Measurements from ENCODE around the gene AKAP13.

DNA sequence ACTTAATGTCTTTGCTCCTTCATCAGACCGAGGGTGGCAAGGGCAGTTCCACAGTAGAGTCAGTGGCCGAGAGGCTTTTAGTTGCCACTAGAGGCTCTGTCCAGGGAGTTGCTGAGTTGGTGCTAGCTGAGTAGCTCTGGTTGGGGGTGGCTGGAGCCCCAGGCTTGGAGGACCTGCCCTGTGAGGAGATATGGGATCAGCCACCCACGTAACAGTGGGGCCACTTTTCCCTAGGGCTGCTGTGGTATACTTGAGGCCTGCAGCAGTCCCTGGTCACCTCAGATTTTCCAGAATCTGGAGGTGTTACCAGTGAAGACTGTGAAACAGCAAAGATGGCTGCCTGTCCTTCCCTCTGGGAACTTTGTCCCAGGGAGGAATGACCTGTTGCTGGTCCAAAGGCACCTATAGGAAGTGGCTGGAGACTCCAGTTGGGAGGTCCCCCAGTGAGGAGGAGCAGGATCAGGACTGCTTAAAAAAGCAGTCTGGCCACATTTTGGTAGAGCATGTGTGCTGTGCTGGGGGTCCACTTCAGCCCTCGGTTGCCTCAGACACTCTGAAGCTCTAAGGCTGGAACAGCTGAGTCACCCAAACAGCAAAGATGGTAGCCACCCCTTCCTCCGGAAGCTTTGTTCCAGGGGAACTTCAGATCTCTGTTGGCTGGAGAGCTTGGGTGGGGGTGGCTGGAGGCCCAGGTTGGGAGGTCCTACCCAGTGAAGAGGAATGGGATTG is 72.9 kb downstream of the AKAP13 start:
- TF ChIP-seq, protein P1, sequence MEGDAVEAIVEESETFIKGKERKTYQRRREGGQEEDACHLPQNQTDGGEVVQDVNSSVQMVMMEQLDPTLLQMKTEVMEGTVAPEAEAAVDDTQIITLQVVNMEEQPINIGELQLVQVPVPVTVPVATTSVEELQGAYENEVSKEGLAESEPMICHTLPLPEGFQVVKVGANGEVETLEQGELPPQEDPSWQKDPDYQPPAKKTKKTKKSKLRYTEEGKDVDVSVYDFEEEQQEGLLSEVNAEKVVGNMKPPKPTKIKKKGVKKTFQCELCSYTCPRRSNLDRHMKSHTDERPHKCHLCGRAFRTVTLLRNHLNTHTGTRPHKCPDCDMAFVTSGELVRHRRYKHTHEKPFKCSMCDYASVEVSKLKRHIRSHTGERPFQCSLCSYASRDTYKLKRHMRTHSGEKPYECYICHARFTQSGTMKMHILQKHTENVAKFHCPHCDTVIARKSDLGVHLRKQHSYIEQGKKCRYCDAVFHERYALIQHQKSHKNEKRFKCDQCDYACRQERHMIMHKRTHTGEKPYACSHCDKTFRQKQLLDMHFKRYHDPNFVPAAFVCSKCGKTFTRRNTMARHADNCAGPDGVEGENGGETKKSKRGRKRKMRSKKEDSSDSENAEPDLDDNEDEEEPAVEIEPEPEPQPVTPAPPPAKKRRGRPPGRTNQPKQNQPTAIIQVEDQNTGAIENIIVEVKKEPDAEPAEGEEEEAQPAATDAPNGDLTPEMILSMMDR (IDR thresholded peaks at IDR 0.05) = no peak
- no peak for TF ChIP-seq POLR2A (IDR thresholded peaks at IDR 0.05)
